ENCODE measurements around the gene ADCY9.

DNA sequence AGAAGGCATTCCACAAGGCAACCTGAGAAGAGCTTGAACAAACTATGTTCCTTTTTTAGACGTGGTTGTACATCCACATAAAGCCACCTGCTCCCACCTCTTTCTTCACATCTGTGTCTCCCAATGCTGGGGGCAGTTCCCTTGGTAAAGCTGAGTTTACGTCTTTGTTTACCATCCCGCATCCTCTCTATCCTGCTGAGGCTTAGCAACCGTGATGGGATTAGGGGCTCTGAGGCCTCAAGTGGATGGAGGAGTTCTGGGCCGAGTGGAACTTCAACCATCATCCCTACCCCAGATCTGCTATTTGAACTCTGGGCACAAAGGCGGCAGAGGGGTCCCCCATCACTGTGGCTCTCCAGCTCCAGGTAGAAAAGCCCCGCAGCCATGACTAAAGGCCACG lies 141.5 kb downstream of the ADCY9 start:
- TF ChIP-seq, protein P1, sequence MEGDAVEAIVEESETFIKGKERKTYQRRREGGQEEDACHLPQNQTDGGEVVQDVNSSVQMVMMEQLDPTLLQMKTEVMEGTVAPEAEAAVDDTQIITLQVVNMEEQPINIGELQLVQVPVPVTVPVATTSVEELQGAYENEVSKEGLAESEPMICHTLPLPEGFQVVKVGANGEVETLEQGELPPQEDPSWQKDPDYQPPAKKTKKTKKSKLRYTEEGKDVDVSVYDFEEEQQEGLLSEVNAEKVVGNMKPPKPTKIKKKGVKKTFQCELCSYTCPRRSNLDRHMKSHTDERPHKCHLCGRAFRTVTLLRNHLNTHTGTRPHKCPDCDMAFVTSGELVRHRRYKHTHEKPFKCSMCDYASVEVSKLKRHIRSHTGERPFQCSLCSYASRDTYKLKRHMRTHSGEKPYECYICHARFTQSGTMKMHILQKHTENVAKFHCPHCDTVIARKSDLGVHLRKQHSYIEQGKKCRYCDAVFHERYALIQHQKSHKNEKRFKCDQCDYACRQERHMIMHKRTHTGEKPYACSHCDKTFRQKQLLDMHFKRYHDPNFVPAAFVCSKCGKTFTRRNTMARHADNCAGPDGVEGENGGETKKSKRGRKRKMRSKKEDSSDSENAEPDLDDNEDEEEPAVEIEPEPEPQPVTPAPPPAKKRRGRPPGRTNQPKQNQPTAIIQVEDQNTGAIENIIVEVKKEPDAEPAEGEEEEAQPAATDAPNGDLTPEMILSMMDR (IDR thresholded peaks at IDR 0.05): no peak
- no peak for TF ChIP-seq POLR2A (IDR thresholded peaks at IDR 0.05)
